T-helper 9 cell (primary cell): ENCODE results near the gene WASF3.
"Not testable (repeated sequence)": the region's sequence is repeated elsewhere in the genome, so short reads cannot be mapped to it uniquely, and the experiment has no call there.

ENCODE experiments used
- DNase-seq: peaks from one replicate; pipeline ENCODE4 v3.0.0-alpha.2; 2020

The WASF3 gene

GRCh38 chr13:26636073-26636472 lies 78.6 kb downstream of the WASF3 start:
- not testable (repeated sequence) for DNase-seq

GRCh38 chr13:26646603-26647002 lies 89.1 kb downstream of the WASF3 start:
- no peak for DNase-seq

- DNase-seq = no peak
Observed at GRCh38 chr13:26651234-26651633, 93.8 kb downstream of the WASF3 start.

GRCh38 chr13:26653310-26653709 lies 95.8 kb downstream of the WASF3 start:
- no peak for DNase-seq

DNA sequence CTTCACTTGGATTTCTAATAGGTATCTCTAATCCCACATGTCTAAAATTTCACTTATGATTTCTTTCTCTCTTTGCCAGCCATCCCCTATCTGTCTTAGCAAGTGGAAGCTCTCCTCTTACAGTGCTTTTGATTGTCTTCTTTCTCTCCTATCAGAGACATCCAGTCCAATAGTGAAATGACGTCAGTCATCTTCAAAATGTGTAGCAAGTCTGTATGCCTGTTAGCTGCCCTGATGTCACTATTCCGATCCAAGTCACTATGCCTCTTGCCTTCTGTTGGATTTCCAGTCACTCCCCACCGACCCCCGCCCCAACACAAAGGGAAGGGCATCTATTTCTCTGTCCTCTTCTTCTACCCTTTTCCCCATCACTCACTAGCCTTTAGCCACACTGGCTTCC lies 96.4 kb downstream of the WASF3 start:
- DNase-seq = no peak

DNA sequence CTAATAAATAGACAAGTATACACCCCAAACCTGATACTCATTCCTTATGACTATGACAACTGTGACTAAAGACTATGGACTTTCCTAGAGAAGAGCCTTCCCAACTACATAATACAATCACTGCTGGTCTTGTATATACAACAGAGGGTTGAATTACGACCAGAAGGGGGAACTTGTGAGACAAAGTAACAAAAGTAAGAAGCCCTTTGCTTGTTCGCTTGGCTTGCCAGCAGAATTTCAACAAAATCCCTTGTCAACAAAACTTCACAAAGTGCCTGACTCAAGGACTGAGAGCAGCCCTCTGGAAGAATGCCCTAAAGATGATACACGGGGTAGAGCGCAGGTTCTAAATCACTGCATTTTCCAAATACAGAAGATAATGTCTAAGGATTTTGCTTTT lies 99.4 kb downstream of the WASF3 start:
- no peak for DNase-seq

- no peak for DNase-seq
Observed at GRCh38 chr13:26658448-26659385, 101.2 kb downstream of the WASF3 start.

- DNase-seq = no peak
Observed at GRCh38 chr13:26660185-26660584, 102.7 kb downstream of the WASF3 start.

GRCh38 chr13:26660766-26661165 lies 103.3 kb downstream of the WASF3 start:
- DNase-seq = no peak

GRCh38 chr13:26663791-26664190 lies 106.3 kb downstream of the WASF3 start:
- no peak for DNase-seq

- DNase-seq = no peak
Observed at GRCh38 chr13:26664286-26664685, 106.8 kb downstream of the WASF3 start.

DNA sequence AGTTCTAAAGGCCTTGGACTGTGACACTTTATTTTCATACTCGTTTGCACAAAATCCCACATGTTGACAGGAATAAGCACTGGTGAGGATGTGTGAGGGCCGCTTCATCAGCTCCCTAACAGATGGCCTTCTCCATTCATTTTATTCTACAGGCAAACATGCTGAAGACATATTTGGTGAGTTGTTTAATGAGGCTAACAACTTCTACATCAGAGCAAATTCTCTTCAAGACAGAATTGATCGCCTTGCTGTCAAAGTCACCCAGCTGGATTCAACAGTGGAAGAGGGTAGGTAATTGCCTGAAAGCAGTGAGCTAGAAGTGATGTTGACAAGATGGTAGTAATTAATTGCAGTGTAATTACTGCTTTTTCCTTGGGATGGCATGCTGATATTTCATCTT lies 107.4 kb downstream of the WASF3 start:
- DNase-seq = no peak

DNA sequence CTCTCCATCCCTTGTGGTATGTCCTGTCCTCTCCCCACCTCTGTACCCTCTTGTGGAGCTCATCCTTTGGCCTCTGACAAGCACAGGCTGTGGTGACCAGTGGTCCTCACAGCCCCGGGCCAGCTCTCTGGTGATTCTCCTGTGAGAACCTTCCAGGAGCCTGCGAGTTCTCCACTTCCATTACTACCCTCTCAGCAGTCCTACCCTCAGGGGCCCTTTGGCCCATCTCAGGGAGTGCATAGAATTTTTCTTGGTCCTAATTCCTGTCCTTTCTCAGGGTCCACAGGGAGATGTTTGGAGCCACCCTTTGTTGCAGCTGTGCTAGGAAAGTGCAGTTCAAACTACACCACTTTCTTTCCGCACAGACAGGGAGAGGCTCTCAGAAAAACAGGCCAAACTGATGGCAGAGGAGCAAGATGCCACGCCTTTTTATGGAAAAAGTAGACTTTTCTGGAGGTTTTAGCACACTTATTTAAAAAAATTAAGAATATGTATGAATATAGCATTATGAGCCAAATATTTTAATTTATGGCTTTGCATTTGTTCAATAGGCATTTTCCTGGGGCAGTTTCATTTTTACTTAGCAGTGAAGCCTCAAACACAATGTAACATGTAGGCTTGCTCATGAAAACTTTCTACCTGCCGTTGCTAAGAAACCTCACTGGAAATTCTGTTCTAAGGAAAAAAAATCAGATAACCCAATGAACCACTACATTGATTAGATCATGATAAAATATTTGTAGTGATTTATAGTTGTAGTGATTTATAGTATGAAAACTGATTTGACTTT lies 111.1 kb downstream of the WASF3 start:
- no peak for DNase-seq

DNA sequence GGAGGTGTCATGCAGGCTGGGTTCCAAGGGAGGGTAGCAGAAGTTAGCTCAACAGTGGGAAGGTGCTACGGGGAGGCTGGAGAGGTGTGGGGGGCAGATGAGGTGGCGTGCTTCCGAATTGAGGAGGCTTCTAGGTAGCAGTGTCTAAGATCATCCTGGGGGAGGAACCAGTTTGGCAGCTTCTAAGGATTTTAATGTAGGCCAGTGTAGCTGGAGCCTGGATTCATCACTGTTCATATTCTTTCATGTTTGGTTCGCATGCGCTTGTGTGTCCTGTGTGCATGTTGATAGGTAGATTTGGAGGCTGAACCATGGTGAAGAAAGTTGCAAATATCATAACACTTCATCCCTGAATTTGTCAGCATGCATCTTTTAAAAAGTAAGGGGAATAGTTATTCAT lies 116.4 kb downstream of the WASF3 start:
- DNase-seq = no peak

DNA sequence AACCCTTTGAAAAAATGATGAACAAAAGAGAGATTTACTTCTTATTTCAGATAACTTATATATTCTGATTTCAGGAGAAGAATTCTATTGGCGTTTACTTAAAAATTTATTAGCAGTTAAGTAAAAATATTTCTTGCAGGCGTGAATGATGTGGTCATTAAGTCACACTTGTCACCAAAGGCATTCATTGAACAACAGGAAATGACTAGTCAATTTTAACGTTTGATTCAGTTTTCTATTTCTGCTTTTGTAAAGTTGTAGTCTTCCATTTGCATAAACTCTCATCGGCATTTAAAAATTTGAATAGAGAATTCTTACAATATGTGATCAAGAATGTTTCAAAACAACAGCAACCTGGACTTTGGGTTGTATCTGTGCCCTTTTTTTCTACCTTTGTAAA lies 119.7 kb downstream of the WASF3 start:
- no peak for DNase-seq

- no peak for DNase-seq
Observed at GRCh38 chr13:26678330-26678729, 120.8 kb downstream of the WASF3 start.

DNA sequence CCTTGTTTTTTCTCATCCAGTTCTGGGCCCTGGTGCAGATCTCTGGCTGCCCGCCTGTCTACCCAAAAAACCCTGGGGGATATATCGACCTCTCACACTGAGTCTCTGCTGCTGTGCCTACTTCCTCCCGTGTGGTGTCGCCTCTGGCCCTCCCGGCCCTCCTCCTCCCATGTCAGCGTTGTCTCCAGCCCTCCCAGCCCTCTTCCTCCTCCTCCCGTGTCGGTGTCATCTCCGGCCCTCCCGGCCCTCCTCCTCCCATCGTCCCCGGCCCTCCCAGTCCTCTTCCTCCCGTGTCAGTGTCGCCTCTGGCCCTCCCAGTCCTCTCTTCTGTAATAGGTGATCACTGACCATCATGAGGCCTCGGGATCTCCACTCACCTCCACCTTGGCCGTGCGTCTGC lies 121.3 kb downstream of the WASF3 start:
- DNase-seq = no peak

DNA sequence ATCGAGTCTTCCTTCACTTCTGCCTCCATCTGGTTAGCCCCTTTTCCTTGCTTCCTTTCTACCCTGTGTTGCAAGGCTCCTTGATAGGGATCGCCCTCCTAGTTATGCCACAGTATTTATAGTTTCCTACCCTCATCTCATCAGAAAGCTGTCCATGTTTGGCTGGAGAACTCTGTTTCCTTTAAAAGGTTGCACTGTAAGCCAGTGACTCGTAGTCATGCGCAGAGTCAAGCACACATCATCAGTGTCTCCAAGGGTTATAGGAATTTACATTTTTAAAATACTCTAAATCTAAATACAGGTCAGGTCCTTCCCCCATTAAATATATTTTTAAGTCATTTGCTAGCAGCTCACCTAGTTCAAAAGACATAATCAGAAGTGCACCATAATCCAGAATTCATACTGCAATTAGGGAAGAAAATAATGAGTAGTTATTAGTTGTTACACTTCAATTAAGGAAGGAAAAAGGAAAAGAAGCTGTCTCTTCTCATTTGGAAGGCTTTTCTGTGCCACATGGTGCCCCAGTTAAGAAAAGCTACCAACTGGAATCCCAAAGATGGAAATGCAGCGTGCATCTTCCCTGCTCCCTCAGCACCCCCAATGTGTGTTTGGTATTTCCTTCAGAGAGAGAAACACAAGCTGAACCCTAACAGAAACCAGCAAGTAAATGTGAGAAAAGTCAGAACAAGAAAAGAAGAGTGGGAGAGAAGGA lies 122.1 kb downstream of the WASF3 start:
- no peak for DNase-seq

DNA sequence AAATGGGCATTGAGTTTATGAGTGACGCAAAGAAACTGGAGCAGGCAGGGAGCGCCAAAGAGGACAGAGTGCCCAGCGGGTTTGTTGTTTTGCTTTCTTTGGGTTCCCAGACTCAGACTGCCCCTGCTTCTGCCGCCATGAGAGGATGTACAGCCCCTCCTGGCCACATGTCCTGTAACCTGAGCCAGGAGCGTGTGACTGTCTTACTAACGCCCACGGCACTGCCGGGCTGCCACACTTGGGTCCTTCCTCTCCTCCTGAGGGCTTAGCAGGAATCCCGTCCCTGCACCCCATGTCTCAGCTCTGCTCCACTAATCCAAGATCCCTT lies 122.6 kb downstream of the WASF3 start:
- no peak for DNase-seq

- no peak for DNase-seq
Observed at GRCh38 chr13:26680572-26680971, 123.1 kb downstream of the WASF3 start.

GRCh38 chr13:26681036-26681435 lies 123.6 kb downstream of the WASF3 start:
- no peak for DNase-seq

DNA sequence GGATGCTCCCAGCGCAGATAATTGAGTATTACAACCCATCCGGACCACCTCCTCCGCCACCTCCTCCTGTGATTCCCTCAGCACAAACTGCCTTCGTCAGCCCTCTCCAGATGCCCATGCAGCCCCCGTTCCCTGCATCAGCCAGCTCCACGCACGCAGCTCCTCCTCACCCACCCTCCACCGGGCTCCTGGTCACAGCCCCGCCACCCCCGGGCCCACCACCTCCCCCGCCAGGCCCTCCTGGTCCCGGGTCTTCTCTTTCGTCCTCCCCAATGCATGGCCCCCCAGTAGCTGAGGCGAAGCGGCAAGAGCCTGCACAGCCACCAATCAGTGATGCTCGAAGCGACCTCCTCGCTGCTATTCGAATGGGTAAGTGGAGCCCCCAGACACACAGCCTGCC lies 125.1 kb downstream of the WASF3 start:
- DNase-seq = no peak

GRCh38 chr13:26685606-26686005 lies 128.1 kb downstream of the WASF3 start:
- no peak for DNase-seq

- DNase-seq = no peak
Observed at GRCh38 chr13:26686285-26686684, 128.8 kb downstream of the WASF3 start.
